HepG2 (cell line): ENCODE data around the gene TAOK3. TPM values are rescaled to one million over a fixed set of nuclear protein-coding genes. Genes with fewer than 3 reads are reported as not detected.
A peak's percentile ranks its signal among the peaks of the same experiment; 100 is the strongest.

Experiments
- BORCS8-MEF2B ChIP-seq: sonication (generic); formaldehyde crosslinking; IDR thresholded peaks from 2 replicates; pipeline ENCODE4 v1.8.0; 2022; ENCODE audit warnings: mild to moderate bottlenecking, missing genetic modification reagents
- KAT7 ChIP-seq: IDR thresholded peaks from 2 replicates; pipeline ENCODE4 v1.6.1; 2018; ENCODE audit warnings: borderline replicate concordance, missing compliant biosample characterization
- KDM4B ChIP-seq: sonication (generic); formaldehyde crosslinking; IDR thresholded peaks from 2 replicates; pipeline ENCODE4 v1.4.0; 2020; ENCODE audit warnings: missing genetic modification reagents
- KLF16 ChIP-seq, 2 experiments: sonication (generic) in 1 of 2; formaldehyde crosslinking in 1 of 2; IDR thresholded peaks; 2 replicates each; pipeline versions ENCODE4 v1.6.1 to v1.8.0; 2016 to 2023; ENCODE audit warnings: missing genetic modification reagents in 2 of 2, missing compliant biosample characterization in 1 of 2
- MAFF ChIP-seq: IDR thresholded peaks from 2 replicates; pipeline ENCODE4 v1.6.1; 2011; ENCODE audit warnings: low read depth, low read length, improper control_type of control experiment
- NFYC ChIP-seq: IDR thresholded peaks from 2 replicates; pipeline ENCODE4 v1.6.1; 2016; ENCODE audit warnings: missing genetic modification reagents, missing compliant biosample characterization
- YY1 ChIP-seq: IDR thresholded peaks from 2 replicates; pipeline ENCODE4 v1.6.1; 2011; ENCODE audit warnings: low read length, low read depth, moderate library complexity, mild to moderate bottlenecking; ENCODE audit not compliant: insufficient read depth, insufficient replicate concordance
- ZBTB20 ChIP-seq: sonication (generic); formaldehyde crosslinking; IDR thresholded peaks from 2 replicates; pipeline ENCODE4 v1.8.1; 2023; ENCODE audit warnings: missing genetic modification reagents, low read depth, mild to moderate bottlenecking, borderline replicate concordance
- ZBTB7B ChIP-seq: sonication (generic); formaldehyde crosslinking; IDR thresholded peaks from 2 replicates; pipeline ENCODE4 v1.4.0; 2020; ENCODE audit warnings: missing genetic modification reagents
- ZFP1 ChIP-seq: IDR thresholded peaks from 2 replicates; pipeline ENCODE4 v1.6.1; 2016
- ZFP82 ChIP-seq: sonication (generic); formaldehyde crosslinking; IDR thresholded peaks from 2 replicates; pipeline ENCODE4 v1.5.1; 2020; ENCODE audit warnings: mild to moderate bottlenecking, missing genetic modification reagents, borderline replicate concordance
- ZNF350 ChIP-seq: sonication (generic); formaldehyde crosslinking; IDR thresholded peaks from 2 replicates; pipeline ENCODE4 v1.4.0; 2020; ENCODE audit warnings: mild to moderate bottlenecking, low read depth, missing genetic modification reagents, borderline replicate concordance
- ZNF460 ChIP-seq: sonication (generic); formaldehyde crosslinking; IDR thresholded peaks from 2 replicates; pipeline ENCODE4 v1.5.1; 2020; ENCODE audit warnings: missing genetic modification reagents, mild to moderate bottlenecking, borderline replicate concordance
- ZNF501 ChIP-seq: sonication (generic); formaldehyde crosslinking; IDR thresholded peaks from 2 replicates; pipeline ENCODE4 v1.5.1; 2020; ENCODE audit warnings: mild to moderate bottlenecking, moderate library complexity, missing genetic modification reagents
- ZNF737 ChIP-seq: sonication (generic); formaldehyde crosslinking; IDR thresholded peaks from 2 replicates; pipeline ENCODE4 v1.5.0; 2020; ENCODE audit warnings: missing genetic modification reagents, mild to moderate bottlenecking, borderline replicate concordance
- ZNF781 ChIP-seq: sonication (generic); formaldehyde crosslinking; IDR thresholded peaks from 2 replicates; pipeline ENCODE4 v1.5.1; 2020; ENCODE audit warnings: borderline replicate concordance, mild to moderate bottlenecking, missing genetic modification reagents; ENCODE audit errors: not compliant biosample characterization
- polyA plus RNA-seq, 8 experiments: library from polyadenylated mRNA; depleted of rRNA in 3 of 8; stranded (reverse) in 7 of 8; unstranded in 1 of 8; fragments of >200 nt; fragmentation: Illumina TruSeq in 4 of 8; extraction: Trizol in 4 of 8; gene quantifications; 2 replicates each; pipeline versions ENCODE4 v1.2.1 to v1.2.3, GENCODE V29; 2011 to 2016; ENCODE audit warnings: low read depth in 4 of 8, missing spikeins in 1 of 8, mixed read lengths in 1 of 8; ENCODE audit not compliant: insufficient read depth in 1 of 8
- total RNA-seq, 5 experiments: library from RNA; depleted of rRNA; stranded (reverse); fragments of >200 nt; fragmentation: Illumina TruSeq; extraction: Trizol; gene quantifications; 2 replicates each; pipeline ENCODE4 v1.2.3, GENCODE V29; 2016; ENCODE audit warnings: low read depth in 1 of 5
- TF ChIP-seq, protein P1 (sequence below): sonication (generic); formaldehyde crosslinking; IDR thresholded peaks from 2 replicates; pipeline ENCODE4 v1.4.0; 2020; ENCODE audit warnings: low read depth, missing genetic modification reagents
- TF ChIP-seq, protein P2 (sequence below): sonication (generic); formaldehyde crosslinking; IDR thresholded peaks from 2 replicates; pipeline ENCODE4 v1.5.0; 2020; ENCODE audit warnings: missing genetic modification reagents
- TF ChIP-seq, protein P3 (sequence below): sonication (generic); formaldehyde crosslinking; IDR thresholded peaks from 2 replicates; pipeline ENCODE4 v1.5.0; 2020; ENCODE audit warnings: missing genetic modification reagents
- TF ChIP-seq, protein P4 (sequence below): sonication (generic); formaldehyde crosslinking; IDR thresholded peaks from 2 replicates; pipeline ENCODE4 v1.9.0; 2021; ENCODE audit warnings: missing genetic modification reagents, borderline replicate concordance

Gene TAOK3
- total and polyA plus RNA-seq, 2 of the 13 experiments (the other 11 are each of a cell fraction or from before 2014, with no cell fraction given), result 10.4 to 12.3 TPM

DNA sequence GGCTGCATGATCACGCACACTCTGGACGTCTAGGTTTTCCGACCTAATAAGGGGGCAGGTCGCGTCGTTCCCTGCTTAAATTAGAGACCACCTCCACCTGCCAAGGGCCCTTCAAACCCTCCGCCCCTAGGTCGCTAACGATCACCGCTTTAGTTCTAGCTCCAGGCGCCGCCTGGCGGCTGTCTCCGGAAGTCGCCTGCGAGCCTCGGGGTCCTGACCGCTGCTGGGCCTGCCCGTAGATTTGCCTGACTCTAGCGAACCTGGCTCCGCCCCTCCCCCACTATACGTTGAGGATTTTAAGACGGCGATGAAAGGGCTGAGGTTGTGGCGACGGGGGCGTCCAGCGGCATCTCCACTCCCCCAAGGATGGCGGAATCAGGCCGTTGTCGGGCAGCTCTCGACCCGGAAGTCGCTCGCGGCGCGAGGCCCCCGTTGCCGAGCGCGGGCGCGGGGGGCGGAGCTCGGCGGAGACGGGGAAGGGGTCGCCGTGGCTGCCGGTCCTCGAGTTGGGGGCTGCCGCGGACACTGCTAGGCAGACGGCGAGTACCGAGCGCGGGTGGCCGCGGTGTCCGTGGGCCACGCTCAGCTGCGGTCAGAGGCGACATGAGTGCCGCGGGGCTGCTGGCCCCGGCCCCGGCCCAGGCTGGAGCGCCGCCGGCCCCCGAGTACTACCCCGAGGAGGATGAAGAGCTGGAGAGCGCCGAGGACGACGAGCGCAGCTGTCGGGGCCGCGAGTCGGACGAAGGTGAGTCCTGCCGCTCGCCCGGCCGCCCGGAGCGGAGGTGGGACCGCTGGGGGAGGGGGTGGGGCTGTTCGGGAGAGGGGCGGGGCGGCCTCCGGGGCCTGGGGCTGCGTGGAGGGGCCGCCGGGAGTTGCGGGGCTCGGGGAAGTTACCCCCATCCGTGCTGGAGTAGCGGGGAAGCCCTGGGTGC is 3.6 kb upstream of the TAOK3 start, which contains the start of gene SUDS3 (continued):
- TF ChIP-seq ZBTB20 (no peak), ZBTB7B (peak; percentile 80; the same call in 1 of the 2 replicates), ZNF350 (CRISPR knock-in tag) (peak; percentile 86; the same call in 1 of the 2 replicates), ZNF781 (CRISPR knock-in tag) (no peak), KDM4B (no peak), ZNF460 (CRISPR knock-in tag) (no peak), ZFP1 (CRISPR knock-in tag) (peak; percentile 64; the same call in 1 of the 2 replicates), BORCS8-MEF2B (CRISPR knock-in tag) (no peak), NFYC (CRISPR knock-in tag) (no peak), KLF16 (CRISPR knock-in tag; IDR thresholded peaks at IDR 0.05) (peak in 1 of 2 experiments; percentile 57; a peak in 1 of 4 replicates), MAFF (no peak), ZFP82 (no peak; the same call in 1 of the 2 replicates), YY1 (peak; percentile 63), ZNF737 (no peak; the same call in 1 of the 2 replicates), ZNF501 (peak; percentile 97), KAT7 (CRISPR knock-in tag) (peak; percentile 43)
- TF ChIP-seq, protein P1, sequence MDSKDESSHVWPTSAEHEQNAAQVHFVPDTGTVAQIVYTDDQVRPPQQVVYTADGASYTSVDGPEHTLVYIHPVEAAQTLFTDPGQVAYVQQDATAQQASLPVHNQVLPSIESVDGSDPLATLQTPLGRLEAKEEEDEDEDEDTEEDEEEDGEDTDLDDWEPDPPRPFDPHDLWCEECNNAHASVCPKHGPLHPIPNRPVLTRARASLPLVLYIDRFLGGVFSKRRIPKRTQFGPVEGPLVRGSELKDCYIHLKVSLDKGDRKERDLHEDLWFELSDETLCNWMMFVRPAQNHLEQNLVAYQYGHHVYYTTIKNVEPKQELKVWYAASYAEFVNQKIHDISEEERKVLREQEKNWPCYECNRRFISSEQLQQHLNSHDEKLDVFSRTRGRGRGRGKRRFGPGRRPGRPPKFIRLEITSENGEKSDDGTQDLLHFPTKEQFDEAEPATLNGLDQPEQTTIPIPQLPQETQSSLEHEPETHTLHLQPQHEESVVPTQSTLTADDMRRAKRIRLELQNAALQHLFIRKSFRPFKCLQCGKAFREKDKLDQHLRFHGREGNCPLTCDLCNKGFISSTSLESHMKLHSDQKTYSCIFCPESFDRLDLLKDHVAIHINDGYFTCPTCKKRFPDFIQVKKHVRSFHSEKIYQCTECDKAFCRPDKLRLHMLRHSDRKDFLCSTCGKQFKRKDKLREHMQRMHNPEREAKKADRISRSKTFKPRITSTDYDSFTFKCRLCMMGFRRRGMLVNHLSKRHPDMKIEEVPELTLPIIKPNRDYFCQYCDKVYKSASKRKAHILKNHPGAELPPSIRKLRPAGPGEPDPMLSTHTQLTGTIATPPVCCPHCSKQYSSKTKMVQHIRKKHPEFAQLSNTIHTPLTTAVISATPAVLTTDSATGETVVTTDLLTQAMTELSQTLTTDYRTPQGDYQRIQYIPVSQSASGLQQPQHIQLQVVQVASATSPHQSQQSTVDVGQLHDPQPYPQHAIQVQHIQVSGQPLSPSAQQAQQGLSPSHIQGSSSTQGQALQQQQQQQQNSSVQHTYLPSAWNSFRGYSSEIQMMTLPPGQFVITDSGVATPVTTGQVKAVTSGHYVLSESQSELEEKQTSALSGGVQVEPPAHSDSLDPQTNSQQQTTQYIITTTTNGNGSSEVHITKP, result no peak
- TF ChIP-seq, protein P2, sequence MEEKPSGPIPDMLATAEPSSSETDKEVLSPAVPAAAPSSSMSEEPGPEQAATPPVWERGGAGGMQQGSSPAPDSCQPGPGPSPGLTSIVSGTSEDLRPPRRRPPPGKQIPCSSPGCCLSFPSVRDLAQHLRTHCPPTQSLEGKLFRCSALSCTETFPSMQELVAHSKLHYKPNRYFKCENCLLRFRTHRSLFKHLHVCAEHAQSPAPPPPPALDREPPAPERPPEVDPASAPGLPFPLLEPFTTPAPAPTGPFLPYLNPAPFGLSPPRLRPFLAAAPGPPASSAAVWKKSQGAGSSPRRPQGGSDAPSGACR (CRISPR knock-in tag), result 0 out of 2 replicates have a peak, but pooled peaks have one; percentile 80
- TF ChIP-seq, protein P3, sequence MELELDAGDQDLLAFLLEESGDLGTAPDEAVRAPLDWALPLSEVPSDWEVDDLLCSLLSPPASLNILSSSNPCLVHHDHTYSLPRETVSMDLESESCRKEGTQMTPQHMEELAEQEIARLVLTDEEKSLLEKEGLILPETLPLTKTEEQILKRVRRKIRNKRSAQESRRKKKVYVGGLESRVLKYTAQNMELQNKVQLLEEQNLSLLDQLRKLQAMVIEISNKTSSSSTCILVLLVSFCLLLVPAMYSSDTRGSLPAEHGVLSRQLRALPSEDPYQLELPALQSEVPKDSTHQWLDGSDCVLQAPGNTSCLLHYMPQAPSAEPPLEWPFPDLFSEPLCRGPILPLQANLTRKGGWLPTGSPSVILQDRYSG (CRISPR knock-in tag), result 0 out of 2 replicates have a peak, but pooled peaks have one; percentile 55
- TF ChIP-seq, protein P4, sequence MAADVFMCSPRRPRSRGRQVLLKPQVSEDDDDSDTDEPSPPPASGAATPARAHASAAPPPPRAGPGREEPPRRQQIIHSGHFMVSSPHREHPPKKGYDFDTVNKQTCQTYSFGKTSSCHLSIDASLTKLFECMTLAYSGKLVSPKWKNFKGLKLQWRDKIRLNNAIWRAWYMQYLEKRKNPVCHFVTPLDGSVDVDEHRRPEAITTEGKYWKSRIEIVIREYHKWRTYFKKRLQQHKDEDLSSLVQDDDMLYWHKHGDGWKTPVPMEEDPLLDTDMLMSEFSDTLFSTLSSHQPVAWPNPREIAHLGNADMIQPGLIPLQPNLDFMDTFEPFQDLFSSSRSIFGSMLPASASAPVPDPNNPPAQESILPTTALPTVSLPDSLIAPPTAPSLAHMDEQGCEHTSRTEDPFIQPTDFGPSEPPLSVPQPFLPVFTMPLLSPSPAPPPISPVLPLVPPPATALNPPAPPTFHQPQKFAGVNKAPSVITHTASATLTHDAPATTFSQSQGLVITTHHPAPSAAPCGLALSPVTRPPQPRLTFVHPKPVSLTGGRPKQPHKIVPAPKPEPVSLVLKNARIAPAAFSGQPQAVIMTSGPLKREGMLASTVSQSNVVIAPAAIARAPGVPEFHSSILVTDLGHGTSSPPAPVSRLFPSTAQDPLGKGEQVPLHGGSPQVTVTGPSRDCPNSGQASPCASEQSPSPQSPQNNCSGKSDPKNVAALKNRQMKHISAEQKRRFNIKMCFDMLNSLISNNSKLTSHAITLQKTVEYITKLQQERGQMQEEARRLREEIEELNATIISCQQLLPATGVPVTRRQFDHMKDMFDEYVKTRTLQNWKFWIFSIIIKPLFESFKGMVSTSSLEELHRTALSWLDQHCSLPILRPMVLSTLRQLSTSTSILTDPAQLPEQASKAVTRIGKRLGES (CRISPR knock-in tag), result no peak
